HepG2 (cell line): Measurements from ENCODE around the gene PCGF3. TPM values are rescaled to one million over a fixed set of nuclear protein-coding genes. Genes with fewer than 3 reads are reported as not detected.

Experiments
- ATAC-seq: fragments of 200-7000 bp; cut with Tn5 transposase; 3 replicates; pipeline ENCODE4 v1.9.1; 2020; ENCODE audit warnings: mild to moderate bottlenecking, moderate library complexity
- BruUV-seq: library from RNA; stranded (reverse); fragments of 400-500 nt; replicated peaks from 2 replicates; lab custom pipeline; 2021; lab: Mats Ljungman, UMichigan
- CTCF ChIA-PET: fragments of 300-600 bp; formaldehyde crosslinking; extraction: SDS; loops from one replicate; lab custom pipeline; 2021; ENCODE audit warnings: low total read pairs, inconsistent platforms, low intra/inter-chr PET ratio; lab: Yijun Ruan, JAX
- POLR2A ChIA-PET: fragments of 350-600 bp; sonication (Branson Sonifier 250); formaldehyde crosslinking; loops from one replicate; lab custom pipeline; 2020; ENCODE audit warnings: antibody characterized with exemption, inconsistent platforms; lab: Yijun Ruan, JAX
- DNase-seq: peaks from one replicate; pipeline ENCODE4 v3.0.0-alpha.2; 2015; ENCODE audit warnings: low spot score
- FAIRE-seq: peaks from 3 replicates; lab custom pipeline; 2011; peaks lifted over from hg19 to GRCh38; lab: Jason Lieb, UNC
- H2AFZ ChIP-seq: one replicate; pipeline ENCODE4 v1.6.1; 2011; ENCODE audit warnings: low read length, inconsistent platforms
- H3K27ac ChIP-seq: fragments of 300-600 bp; 3 replicates; pipeline ENCODE4 v1.8.0; 2011; ENCODE audit warnings: mixed run types, mild to moderate bottlenecking, mixed read lengths, low read length, inconsistent platforms; ENCODE audit not compliant: insufficient read depth; ENCODE audit errors: extremely low read length
- H3K27me3 ChIP-seq, 2 experiments: fragments of 200-600 bp in 1 of 2; 2 replicates in 1 of 2; 3 replicates in 1 of 2; pipeline versions ENCODE4 v1.6.0 to v1.8.0; 2011; ENCODE audit warnings: low read length in 2 of 2, mild to moderate bottlenecking in 2 of 2, moderate library complexity in 2 of 2, inconsistent platforms in 1 of 2; ENCODE audit not compliant: insufficient read depth in 2 of 2, control insufficient read depth in 1 of 2
- H3K36me3 ChIP-seq, 2 experiments: fragments of 200-600 bp in 1 of 2; replicated peaks in 1 of 2; 2 replicates in 1 of 2; 3 replicates in 1 of 2; pipeline versions ENCODE4 v1.5.1 to v1.8.0; 2011; ENCODE audit warnings: low read length in 2 of 2, inconsistent platforms in 1 of 2; ENCODE audit not compliant: insufficient read depth in 2 of 2, control insufficient read depth in 1 of 2
- H3K4me1 ChIP-seq: 2 replicates; pipeline ENCODE4 v1.5.1; 2012; ENCODE audit warnings: low read length, inconsistent platforms; ENCODE audit not compliant: insufficient read depth
- H3K4me2 ChIP-seq: 2 replicates; pipeline ENCODE4 v1.6.0; 2011; ENCODE audit warnings: low read depth, low read length, inconsistent platforms
- H3K4me3 ChIP-seq, 3 experiments: fragments of 200-600 bp in 1 of 3; sonication (generic), shearing (Covaris generic) in 1 of 3; replicated peaks in 1 of 3; 2 replicates each; pipeline ENCODE4 v1.5.1; 2011 to 2016; ENCODE audit warnings: low read length in 3 of 3, inconsistent platforms in 2 of 3, low read depth in 2 of 3, mild to moderate bottlenecking in 2 of 3, control low read depth in 1 of 3, mixed read lengths in 1 of 3; ENCODE audit not compliant: insufficient read depth in 1 of 3
- H3K79me2 ChIP-seq: one replicate; pipeline ENCODE4 v1.6.1; 2011; ENCODE audit warnings: low read length, inconsistent platforms; ENCODE audit not compliant: insufficient read depth
- H3K9ac ChIP-seq: 2 replicates; pipeline ENCODE4 v1.6.0; 2011; ENCODE audit warnings: mild to moderate bottlenecking, low read depth, low read length, inconsistent platforms; ENCODE audit not compliant: insufficient read depth
- H3K9me3 ChIP-seq: 2 replicates; pipeline ENCODE4 v1.5.1; 2012; ENCODE audit warnings: mild to moderate bottlenecking, low read length
- H4K20me1 ChIP-seq: 2 replicates; pipeline ENCODE4 v1.6.0; 2011; ENCODE audit warnings: inconsistent platforms, mild to moderate bottlenecking, low read length, moderate library complexity; ENCODE audit not compliant: insufficient read depth
- ARNT2 ChIP-seq: sonication (generic); formaldehyde crosslinking; IDR thresholded peaks from 2 replicates; pipeline ENCODE4 v1.8.0; 2022; ENCODE audit warnings: mild to moderate bottlenecking, low read depth, missing genetic modification reagents, moderate library complexity
- HIVEP1 ChIP-seq: sonication (generic); formaldehyde crosslinking; IDR thresholded peaks from 2 replicates; pipeline ENCODE4 v1.4.0; 2020; ENCODE audit warnings: mild to moderate bottlenecking, missing genetic modification reagents
- SETDB1 ChIP-seq: sonication (generic); formaldehyde crosslinking; IDR thresholded peaks from 2 replicates; pipeline ENCODE4 v1.5.1; 2020; ENCODE audit warnings: missing genetic modification reagents, mild to moderate bottlenecking, borderline replicate concordance
- ZNF280B ChIP-seq: sonication (generic); formaldehyde crosslinking; IDR thresholded peaks from 2 replicates; pipeline ENCODE4 v1.5.0; 2020; ENCODE audit warnings: missing genetic modification reagents, mild to moderate bottlenecking, borderline replicate concordance
- ZNF335 ChIP-seq: sonication (generic); formaldehyde crosslinking; IDR thresholded peaks from 2 replicates; pipeline ENCODE4 v1.4.0; 2020; ENCODE audit warnings: missing genetic modification reagents
- ZNF687 ChIP-seq: sonication (generic); formaldehyde crosslinking; IDR thresholded peaks from 2 replicates; pipeline ENCODE4 v1.5.1; 2020; ENCODE audit warnings: mild to moderate bottlenecking, missing genetic modification reagents, moderate library complexity
- WGBS: methylation state at CpG from one replicate; pipeline ENCODE4 v1.1.6; 2017; ENCODE audit warnings: low lambda C conversion rate; 5-methylcytosine and 5-hydroxymethylcytosine counted together
- in situ Hi-C: cut with HindIII; loops from 2 replicates; pipeline ENCODE4 v1.10.0; 2017; ENCODE audit warnings: low pct_unique_long_range_greater_than_20kb; ENCODE audit not compliant: extremely low pct_ligation_motif_present
- intact Hi-C: fragments of 100-400 bp; cut with micrococcal nuclease; formaldehyde crosslinking; loops from one replicate; pipeline ENCODE4 v1.10.0; 2022; ENCODE audit not compliant: unreplicated experiment
- polyA plus RNA-seq, 8 experiments: library from polyadenylated mRNA; depleted of rRNA in 3 of 8; stranded (reverse) in 7 of 8; unstranded in 1 of 8; fragments of >200 nt; fragmentation: Illumina TruSeq in 4 of 8; extraction: Trizol in 4 of 8; gene quantifications; 2 replicates each; pipeline versions ENCODE4 v1.2.1 to v1.2.3, GENCODE V29; 2011 to 2016; ENCODE audit warnings: low read depth in 4 of 8, missing spikeins in 1 of 8, mixed read lengths in 1 of 8; ENCODE audit not compliant: insufficient read depth in 1 of 8
- total RNA-seq, 5 experiments: library from RNA; depleted of rRNA; stranded (reverse); fragments of >200 nt; fragmentation: Illumina TruSeq; extraction: Trizol; gene quantifications; 2 replicates each; pipeline ENCODE4 v1.2.3, GENCODE V29; 2016; ENCODE audit warnings: low read depth in 1 of 5

The PCGF3 gene
- total and polyA plus RNA-seq, 2 of the 13 experiments (the other 11 are each of a cell fraction or from before 2014, with no cell fraction given), result 28.6 to 66.2 TPM

DNA sequence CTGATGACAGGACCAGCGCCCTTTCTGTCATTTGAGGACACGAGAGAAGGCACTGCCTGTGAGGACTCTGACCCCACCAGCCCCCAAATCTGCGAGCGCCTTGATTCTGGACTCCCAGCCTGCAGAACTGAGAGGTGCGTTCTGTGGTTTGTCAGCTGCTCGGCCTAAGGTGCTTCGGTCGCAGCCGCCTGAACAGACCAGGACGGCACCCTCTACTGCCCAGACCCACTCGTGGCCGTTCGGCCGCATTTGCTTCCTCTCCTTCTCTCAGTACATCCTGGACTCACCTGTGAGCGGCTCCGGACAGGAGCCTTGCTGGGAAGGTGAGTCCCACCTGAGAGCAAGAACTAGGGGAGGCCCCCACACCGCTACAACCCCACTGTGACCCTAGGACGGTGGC, 8.5 kb downstream of the PCGF3 start:
- in situ Hi-C loops (no loop called here), intact Hi-C loops (no loop called here)
- Histone ChIP-seq H3K79me2 (peaks cover 59% of the 10 kb centered on the region), H3K4me3 (no peak overlapping the region), H3K36me3 (peaks cover 2 to 9% of the 10 kb centered on the region in 2 experiments; a peak in 3 of 5 replicates), H3K4me1 (peaks cover 21% of the 10 kb centered on the region), H3K27me3 (no peaks in the 10 kb centered on the region), H4K20me1 (peaks cover 35% of the 10 kb centered on the region; the same call in 1 of the 2 replicates), H3K9me3 (no peaks in the 10 kb centered on the region), H3K27ac (no peak overlapping the region), H3K9ac (no peak overlapping the region), H2AFZ (no peak overlapping the region), H3K4me2 (no peak overlapping the region)
- ChIA-PET CTCF (no interaction called here), POLR2A (no interaction called here)
- WGBS, result 75% methylated on average over 5 of the region's 18 CpGs
- DNase-seq (no peak), ATAC-seq (peak; percentile 18; the same call in 2 of the 3 replicates), FAIRE-seq (no peak)
- no TSS peak for BruUV-seq
- no peak for TF ChIP-seq ZNF335 (CRISPR knock-in tag)
- 0 out of 2 replicates have a peak, but pooled peaks have one; percentile 11 for TF ChIP-seq ZNF687 (CRISPR knock-in tag)
- no peak for TF ChIP-seq ARNT2 (CRISPR knock-in tag)
- no peak for TF ChIP-seq SETDB1 (CRISPR knock-in tag)
- TF ChIP-seq HIVEP1 (CRISPR knock-in tag), result no peak
- TF ChIP-seq ZNF280B (CRISPR knock-in tag), result no peak
